Esophagus squamous epithelium (tissue), 4 donors: Measurements from ENCODE around the gene FRMD4A.

Experiments used
- CTCF ChIP-seq, 6 experiments: fragments of 450-650 bp in 4 of 6; fragments of 200-600 bp in 2 of 6; sonication (generic) in 2 of 6; IDR thresholded peaks; one replicate each; pipeline ENCODE4 v1.5.1; 2016 to 2019; ENCODE audit warnings: antibody characterized with exemption in 6 of 6, mild to moderate bottlenecking in 4 of 6, moderate library complexity in 4 of 6
- POLR2A ChIP-seq, 4 donors: fragments of 450-650 bp; IDR thresholded peaks; one replicate each; pipeline ENCODE4 v1.6.1; 2017; ENCODE audit warnings: antibody characterized with exemption in 4 of 4, mild to moderate bottlenecking in 4 of 4, moderate library complexity in 3 of 4

- no peak for TF ChIP-seq CTCF (IDR thresholded peaks at IDR 0.05)
- no peak for TF ChIP-seq POLR2A (IDR thresholded peaks at IDR 0.05)
Observed at GRCh38 chr10:14219411-14219810, 111.3 kb downstream of the FRMD4A start.
